ENCODE results near the gene WDTC1.
A peak's percentile ranks its signal among the peaks of the same experiment; 100 is the strongest.

WDTC1 gene

DNA sequence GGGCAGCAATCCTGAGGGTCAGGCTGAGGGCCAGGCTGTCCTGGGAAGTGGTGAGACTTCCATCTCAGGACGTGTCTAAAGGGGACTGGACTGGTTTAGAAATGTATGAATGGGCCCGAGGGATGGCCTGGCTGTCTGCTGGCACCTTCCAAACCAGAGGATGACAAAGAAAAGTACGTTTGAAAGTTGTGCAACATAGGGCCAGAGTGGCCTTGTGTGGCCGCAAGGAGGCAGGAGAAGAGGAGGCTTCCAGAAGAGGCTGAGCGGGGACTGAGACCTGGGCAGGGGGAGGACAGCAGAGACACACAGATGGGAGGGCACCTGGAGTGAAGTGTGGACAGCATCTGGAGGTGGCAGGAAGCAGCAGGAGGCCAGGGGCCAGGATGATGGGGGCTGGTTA is 104.8 kb downstream of the WDTC1 start:
- DNase-seq: no peak

DNA sequence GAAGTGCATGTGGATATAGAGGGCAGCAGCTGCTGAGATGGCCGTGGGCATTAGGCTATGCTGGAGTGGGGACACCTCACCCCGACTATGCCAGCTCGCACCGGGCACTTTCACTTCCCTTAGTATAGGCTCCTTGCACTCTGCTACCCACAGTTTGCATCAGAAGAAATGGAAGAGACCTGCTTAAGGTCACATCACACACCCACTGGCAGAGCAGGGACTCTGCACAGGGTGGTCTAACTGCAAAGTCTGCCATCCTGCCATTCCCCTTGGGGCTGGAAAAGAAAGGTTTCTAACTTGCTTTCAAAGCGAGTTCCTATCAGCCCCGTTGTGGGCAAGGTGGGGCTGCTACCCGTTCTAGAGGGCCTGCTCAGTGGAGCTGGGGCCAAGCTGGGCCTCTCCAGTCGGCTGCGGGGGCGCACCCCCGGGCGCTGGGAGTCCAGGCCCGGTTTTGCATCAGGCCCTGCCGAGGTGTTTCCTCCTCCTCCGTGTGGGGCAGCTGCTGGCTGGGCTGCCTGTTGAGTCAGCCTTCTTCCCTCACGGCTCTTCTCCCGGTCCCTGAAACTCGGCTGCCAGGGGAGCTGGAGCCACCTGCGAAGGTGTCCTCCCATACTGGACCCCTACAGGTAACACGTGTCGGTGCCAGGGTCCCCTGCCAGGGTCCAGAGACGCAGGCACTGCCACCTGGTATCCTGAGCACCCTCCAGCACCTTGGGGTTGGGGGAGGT is 107.3 kb downstream of the WDTC1 start, which contains the start of gene SYTL1:
TSS of gene SYTL1 (plus strand) at position 498 of the 728 bp plus-strand sequence. CDS start 3,313 bp downstream, outside the sequence.
- peak; percentile 55 to 72 for DNase-seq

DNA sequence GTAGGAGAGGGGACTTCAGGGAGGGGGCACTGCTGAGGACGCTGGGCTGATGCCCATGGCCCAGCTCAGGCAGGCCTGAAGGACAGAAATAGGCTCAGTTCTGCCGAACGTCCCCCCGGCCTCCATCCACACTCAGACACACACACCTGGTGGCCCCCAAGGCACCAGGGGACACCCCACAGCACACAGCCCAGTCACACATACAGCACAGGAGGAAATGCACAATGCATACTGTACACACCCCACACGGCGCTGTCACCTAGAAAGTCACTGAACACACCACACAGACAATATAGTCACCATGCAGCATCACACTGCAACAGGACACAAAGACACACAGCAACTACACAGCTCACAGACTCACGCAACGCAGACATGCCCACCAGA is 108.0 kb downstream of the WDTC1 start:
- DNase-seq: peak in 1 of 2 donors; percentile 40

DNA sequence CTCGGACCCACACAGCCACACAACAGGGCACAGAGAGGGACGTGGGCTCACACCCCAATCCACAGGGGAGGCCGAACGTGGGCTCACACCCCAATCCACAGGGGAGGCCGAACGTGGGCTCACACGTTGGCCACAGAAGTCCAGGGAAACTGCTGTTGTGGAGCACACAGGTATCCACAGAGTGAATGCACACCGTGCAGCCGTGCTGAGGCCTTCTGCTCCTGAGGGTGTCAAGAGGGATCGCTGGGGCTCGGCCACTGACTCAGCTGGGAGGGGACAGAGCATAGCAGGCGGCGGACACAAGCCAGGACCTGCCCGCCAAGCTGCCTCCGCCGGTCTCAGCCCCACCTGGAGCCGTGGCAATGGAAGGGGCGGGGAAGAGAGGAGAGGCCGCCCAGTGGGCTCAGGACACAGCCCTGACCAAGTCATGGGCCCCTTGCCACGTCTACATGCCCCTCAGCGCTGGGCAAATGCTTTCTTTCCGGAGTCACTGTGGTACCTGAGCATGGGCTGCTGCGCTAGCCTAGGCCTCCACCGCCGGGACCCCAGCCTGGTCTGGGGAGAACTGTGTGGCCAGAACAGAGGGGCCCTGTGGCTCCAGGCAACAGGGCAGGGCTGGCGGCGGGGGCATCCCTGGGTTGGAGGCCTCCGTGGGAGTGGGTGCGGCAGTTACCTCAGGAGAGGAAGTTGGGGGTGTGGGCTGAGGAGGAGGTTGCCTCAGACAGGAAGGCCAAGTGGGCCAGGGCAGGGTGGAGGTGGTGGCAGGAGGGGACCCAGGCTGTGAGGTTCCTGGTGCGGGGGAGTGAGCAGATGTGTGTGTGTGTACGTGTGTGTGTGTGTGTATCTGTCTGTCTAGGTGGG is 108.6 kb downstream of the WDTC1 start:
- DNase-seq: peak; percentile 79 to 87

DNA sequence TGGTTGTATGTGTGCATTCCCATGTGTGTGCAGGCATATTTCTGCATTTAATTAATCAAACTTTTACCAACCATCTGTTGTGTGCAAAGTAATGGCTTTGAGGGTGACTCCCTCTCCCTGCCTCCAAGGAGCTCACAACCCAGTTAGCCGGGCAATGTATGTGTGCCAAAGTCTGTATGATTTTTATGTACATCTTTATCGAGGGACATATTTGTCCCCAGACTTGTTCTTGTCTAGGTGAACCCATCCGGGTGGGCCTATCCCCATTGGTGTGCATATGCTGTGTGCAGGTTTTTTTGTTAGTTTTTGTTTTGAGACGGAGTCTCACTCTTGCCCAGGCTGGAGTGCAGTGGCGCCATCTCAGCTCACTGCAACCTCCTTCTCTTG is 109.2 kb downstream of the WDTC1 start:
- no peak for DNase-seq

DNA sequence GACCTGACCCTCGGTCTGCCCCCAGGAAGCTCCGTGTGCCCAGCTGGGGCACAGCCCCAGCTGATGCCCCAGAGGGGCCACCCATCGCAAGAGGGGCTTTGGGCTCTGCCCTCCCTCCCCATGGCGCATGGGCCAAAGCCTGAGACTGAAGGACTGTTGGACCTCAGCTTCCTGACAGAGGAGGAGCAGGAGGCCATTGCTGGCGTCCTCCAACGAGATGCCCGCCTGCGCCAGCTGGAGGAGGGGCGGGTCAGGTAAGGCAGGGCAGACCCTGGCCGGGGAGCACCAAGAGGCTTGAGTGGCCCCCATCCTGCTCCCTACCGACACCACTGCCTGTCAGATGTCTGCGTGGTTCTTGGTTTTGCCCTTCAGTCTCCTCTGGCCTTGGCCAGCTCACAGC is 110.8 kb downstream of the WDTC1 start:
- DNase-seq: no peak

DNA sequence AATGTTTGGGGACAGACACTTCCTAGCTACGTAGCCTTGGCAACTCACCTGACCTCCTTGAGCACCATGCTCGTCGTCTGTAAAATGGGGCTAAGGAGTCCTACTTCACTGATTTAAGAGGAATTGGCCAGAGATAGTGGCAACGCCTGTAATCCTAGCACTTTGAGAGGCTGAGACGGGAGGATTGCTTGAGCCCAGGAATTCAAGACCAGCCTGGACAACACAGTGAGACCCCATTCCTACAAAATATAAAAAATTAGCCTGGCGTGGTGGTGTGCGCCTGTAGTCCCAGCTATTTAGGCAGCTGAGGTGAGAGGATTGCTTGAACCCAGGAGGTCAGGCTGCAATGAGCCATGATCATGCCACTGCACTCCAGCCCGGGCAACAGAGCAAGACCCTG is 111.9 kb downstream of the WDTC1 start:
- no peak for DNase-seq

DNA sequence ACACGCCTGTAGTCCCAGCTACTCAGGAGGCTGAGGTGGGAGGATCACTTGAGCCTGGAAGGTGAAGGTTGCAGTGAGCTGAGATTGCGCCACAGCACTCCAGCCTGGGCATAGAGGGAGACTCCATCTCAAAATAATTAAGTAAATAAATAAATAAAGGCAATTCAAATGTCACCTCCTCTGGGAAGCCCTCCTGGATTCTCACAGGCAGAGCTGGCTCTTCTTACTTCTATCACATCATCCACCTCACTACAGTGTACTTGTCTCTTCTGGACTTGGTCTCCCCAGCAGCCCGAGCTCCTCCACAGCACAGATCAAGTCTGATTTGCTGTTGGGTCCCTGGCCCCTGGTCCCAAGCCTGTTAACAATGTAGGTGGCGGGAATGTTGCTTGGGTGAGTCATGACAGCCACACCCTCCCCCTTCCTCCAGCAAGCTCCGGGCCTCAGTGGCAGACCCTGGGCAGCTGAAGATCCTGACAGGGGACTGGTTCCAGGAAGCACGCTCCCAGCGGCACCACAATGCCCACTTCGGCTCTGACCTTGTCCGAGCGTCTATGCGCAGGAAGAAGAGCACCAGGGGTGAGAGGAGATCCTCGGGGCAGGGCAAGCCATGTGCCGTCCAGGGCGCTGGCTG is 112.7 kb downstream of the WDTC1 start:
- DNase-seq: no peak

DNA sequence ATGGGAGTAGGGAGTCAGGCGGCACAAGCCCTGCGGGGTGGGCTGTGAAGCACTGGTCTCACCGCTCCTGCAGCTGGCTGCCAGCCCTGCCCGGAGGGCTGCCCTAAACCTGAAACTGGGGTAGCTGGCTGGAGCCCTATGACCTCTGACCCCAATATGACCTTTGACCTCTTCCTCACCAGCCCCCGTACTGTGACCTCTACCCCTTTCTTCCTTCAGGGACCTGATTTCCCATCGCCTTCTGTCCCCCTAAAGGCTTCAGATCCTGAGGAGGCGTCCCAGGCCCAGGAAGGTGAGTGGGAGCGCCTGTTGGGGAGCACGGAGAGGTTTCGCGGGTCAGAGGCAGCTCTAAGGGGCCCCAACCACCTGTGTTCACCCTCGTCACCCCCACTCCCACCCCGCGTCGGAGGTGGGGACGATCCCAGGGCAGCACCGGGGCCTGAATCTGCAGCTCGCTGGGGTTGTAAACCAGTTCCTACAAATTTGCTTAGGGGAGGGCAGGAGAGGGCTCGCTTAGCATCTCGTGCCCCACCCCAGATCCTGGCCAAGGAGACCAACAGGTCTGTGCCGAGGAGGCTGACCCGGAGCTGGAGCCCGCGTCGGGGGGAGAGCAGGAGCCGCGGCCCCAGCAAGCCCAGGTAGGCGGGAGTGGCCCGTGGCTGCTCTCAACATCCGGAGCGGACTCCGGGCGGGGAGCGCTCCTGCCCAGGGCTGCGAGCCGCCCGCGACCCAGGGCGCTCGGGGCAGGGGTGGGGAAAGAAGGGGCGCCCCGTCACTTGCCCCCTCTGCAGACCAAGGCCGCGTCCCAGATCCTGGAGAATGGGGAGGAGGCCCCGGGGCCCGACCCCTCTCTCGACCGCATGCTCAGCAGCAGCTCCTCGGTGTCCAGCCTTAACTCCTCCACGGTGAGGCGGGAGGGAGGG is 114.7 kb downstream of the WDTC1 start:
- DNase-seq: peak in 1 of 2 donors; percentile 51

DNA sequence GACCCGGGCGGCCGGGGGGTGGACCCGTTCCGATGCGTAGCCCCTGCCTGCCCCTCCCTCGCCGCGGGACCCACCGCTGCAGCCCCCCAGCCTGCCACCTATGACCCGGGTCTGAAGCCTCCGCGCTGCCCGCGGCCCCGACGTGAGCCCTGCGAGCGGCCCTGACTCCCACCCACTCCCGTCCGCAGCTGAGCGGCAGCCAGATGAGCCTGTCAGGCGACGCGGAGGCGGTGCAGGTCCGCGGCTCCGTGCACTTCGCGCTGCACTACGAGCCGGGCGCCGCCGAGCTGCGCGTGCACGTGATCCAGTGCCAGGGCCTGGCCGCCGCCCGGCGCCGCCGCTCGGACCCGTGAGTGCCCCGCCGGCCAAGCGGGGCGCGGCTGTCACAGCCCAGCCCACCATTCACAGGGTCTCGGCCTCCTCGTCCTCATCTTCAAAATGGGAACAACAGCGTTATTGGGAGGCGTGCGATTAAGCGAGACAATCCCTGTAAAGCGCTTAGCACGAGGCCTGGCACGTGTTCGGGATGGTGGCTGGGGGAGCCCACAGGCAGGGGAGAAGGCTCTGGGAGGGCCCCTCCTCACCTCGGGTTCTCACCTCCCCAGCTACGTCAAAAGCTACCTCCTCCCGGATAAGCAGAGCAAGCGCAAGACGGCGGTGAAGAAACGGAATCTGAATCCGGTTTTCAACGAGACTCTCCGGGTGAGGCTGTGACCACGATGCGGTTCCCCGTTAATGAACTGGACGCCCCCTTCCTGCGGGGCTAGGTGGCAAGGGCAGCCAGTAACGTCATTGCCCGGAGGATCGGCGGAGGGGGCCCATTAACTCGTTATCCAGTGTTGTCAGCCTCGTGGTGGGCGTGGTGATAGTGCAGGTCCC is 115.6 kb downstream of the WDTC1 start:
- DNase-seq: no peak

DNA sequence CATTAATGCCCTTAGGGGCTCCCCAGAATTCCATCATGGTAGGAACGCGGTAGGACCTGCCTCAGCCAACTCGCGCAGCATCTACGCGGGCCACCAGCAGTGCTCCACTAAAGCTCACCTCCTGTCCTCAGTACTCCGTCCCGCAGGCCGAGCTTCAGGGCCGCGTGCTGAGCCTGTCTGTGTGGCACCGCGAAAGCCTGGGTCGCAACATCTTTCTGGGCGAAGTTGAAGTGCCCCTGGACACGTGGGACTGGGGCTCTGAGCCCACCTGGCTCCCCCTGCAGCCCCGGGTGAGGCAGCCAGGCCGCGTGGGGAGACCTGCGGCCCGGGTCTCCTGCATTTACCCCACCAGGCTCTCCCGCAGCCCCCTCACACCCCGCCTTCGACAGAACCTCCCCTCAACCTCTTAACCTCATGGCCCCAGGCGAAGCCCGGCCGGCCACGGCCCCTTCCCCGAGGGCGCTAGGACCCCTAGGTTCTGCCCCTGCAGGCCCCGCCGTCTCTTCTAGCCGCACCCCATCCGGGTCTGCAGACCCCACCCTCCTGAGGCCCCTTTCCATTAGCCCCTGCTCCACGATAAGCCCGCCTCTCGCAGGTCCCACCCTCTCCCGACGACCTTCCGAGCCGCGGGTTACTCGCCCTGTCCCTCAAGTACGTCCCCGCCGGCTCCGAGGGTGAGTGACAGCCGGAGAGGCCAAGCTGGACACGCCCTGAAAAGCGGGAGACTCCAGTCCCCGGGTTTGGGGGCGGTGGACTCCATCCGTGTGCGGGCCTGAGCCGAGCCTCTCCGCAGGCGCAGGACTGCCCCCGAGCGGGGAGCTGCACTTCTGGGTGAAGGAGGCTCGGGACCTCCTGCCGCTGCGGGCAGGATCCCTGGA is 116.5 kb downstream of the WDTC1 start:
- DNase-seq: no peak

DNA sequence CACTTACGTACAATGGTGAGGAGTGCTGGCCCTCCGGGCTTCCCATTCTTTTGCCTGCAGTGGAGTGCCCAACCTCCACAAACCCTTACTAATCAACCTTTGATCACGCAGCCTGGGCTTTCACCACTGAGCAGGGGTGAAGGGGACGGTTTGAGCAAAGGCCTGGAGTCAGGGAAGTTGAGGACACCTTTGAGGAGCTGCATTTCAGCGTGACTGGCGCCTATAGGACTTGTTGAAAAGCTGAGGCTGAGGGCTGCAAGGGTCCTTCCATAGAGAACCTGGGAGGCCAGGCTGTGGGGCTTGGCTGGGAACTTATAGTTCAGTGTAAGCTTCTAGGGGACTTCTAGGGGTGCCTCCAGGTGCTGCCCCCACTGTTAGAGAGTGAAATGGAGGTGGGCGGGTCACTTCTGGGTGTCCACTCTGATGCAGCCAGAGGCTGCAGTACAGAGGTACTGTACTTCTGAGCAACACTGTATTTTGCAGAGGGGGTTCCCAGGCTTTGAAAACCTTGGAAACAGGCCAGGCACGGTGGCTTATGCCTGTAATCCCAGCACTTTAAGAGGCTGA is 117.2 kb downstream of the WDTC1 start:
- no peak for DNase-seq

DNA sequence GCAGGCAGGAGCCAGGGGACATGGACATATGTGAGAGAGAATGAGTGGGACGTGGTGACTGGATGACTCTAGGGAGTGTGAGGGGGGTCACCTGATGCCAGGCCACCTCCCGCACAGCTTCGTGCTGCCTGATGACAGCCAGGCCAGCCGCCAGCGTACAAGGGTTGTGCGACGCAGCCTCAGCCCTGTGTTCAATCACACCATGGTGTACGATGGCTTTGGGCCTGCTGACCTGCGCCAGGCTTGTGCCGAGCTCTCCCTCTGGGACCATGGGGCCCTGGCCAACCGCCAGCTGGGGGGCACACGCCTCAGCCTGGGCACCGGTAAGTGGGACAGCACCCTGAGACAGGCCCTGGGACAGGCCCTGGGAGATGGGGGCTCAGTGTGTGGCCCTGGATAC is 118.7 kb downstream of the WDTC1 start:
- no peak for DNase-seq

DNA sequence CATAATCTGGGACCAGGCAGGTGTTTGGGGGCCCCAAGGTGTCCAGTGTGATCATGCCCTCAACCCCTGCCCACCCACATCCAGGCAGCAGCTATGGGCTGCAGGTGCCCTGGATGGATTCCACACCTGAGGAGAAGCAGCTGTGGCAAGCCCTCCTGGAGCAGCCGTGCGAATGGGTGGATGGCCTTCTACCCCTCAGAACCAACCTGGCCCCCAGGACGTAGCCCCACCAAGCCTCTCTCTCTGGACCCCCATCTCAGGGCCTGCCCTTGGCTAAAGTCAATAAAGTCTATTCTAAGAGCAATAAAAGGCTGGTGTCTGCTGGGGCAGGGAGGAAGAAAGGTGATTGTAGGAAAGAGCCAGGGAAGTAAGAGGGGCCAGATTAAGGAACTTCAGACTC is 119.2 kb downstream of the WDTC1 start:
- DNase-seq: no peak

DNA sequence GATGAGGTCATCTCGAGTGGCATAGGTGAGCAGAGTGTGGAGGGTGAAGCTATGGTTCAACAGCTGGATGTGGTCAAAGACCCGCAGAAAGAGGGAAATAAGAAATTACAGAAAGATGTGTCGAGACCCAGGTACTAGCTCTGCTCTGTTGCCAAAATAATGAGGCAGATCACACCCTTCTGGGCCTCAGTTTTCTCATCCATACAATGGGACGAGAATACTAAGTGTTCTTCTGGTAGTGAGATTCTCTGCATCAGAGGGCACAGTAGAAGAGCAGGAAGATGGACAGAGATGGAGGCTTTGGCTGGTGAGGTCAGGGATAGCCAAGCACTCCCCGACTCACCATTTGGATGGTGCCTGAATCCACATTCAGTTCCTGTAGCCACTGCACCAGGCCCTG is 121.3 kb downstream of the WDTC1 start:
- no peak for DNase-seq

DNA sequence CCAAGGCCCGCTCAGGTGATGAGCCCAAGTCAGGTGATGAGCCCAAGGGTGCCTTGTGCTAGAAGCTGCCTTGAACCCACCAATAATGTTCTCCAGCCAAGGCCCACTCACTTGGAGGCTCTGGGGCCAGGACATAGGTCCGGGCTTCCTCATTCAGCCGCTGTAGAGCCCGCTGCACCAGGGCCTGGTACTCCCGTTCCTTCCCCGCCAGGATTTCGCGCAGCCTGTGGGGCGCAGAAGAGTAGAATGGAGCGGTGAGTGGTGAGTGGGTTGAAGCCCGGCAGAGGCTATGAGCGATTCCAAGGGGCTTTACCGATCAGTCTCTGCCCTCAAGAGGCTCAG is 121.8 kb downstream of the WDTC1 start:
- DNase-seq: no peak

DNA sequence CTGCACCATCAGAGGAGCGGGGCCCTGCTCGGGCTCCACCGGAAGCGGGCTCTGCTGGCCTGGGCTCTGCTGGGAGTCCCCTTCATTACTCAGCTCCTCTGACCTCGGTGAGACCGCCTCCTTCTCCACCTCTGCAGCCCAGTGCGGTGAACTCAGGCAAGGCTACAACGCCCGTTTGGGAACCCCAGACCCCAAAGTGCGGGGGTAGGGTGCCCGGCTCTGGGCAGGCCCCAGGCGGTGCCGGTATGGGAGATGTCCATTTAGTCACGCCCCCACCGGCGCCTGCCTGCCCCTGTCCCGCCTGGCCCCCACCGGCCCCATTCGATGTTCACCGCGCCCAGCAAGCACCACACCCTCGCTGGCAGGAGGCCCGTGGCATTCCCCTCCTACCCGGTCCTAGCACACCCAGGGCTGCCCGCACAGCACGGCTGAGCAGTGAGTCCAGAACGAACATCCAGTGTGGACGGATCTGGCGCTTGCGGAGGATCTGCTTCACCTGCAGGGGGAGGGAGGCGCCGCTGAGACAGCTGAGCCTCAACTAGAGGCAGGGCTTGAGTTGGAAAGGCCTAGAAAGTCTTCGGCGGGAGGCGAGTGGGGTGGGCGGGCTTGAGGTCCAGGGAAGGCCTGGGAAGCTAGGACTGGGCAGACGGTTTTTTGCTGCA is 122.3 kb downstream of the WDTC1 start:
- peak; percentile 10 to 61 for DNase-seq

DNA sequence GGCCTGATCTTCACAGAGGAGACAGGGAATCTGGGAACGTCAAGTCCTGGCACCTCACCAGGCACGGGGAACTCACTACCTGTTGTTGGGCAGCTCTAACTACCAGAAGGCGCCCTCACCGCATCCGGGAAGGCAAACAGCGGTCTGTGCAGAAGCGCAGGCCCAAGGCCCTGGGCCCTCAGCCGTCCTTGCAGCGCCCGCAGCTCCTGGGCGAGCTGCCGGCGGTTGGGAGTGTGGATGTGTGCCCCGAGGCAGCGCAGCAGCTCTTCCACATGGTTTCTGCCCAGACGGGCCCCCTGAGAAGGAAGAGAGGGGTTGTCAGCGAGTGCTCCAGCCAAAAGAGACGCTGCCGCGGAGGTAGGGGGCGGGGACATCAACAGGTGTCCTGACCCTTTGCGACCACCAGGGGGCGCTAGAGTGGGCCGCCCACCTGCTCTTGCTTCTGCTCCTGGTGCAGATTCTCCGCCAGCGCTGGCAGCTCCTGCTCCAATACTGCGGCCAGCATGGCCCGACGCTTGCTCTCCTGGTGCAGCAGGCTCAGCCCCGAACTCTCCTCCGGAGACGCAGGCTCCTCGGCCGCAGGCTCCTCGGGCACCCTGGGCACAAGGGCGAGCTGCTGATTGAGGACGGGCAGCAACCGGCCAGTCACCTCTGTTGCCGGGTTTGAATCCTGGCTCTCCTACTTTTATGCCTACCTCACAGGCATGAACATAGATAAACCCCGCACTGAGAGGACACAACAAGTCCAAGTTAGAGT is 123.0 kb downstream of the WDTC1 start:
- DNase-seq: peak; percentile 81 to 87
